ENCODE results near the gene SEL1L. TPM values are rescaled to one million over a fixed set of nuclear protein-coding genes. Genes with fewer than 3 reads are reported as not detected.
A peak's percentile ranks its signal among the peaks of the same experiment; 100 is the strongest.

SEL1L gene
- total RNA-seq, 3 donors from 2014 or later, result 55.7 to 72.6 (median 63.1) TPM

GRCh38 chr14:81454572-81455218, 79.0 kb downstream of the SEL1L start:
- Mint-ChIP-seq H3K27me3 (ENCODE audit: low read depth) (peaks cover 14% of the 10 kb centered on the region), H3K9me3 (no peaks in the 10 kb centered on the region), H3K4me3 (no peak overlapping the region), H3K4me1 (ENCODE audit: low read depth) (peaks cover 2% of the 10 kb centered on the region), H3K36me3 (ENCODE audit: insufficient read depth) (no peaks in the 10 kb centered on the region)
- DNase-seq (no peak), ATAC-seq (no peak)

- Mint-ChIP-seq H3K9me3 (no peaks in the 10 kb centered on the region), H3K4me1 (ENCODE audit: low read depth) (peaks cover 2% of the 10 kb centered on the region), H3K36me3 (ENCODE audit: insufficient read depth) (no peaks in the 10 kb centered on the region), H3K4me3 (no peak overlapping the region), H3K27me3 (ENCODE audit: low read depth) (peaks cover 21% of the 10 kb centered on the region)
- DNase-seq, result peak; percentile 29
- ATAC-seq, result peak; percentile 72 to 78
Measured at GRCh38 chr14:81453166-81453766, 80.4 kb downstream of the SEL1L start.

GRCh38 chr14:81452341-81453133, 81.1 kb downstream of the SEL1L start:
- Mint-ChIP-seq H3K9me3 (no peaks in the 10 kb centered on the region), H3K4me3 (no peak overlapping the region), H3K27me3 (ENCODE audit: low read depth) (peaks cover 21% of the 10 kb centered on the region), H3K4me1 (ENCODE audit: low read depth) (peaks cover 2% of the 10 kb centered on the region), H3K36me3 (ENCODE audit: insufficient read depth) (no peaks in the 10 kb centered on the region)
- ATAC-seq, result peak; percentile 25 to 28
- DNase-seq, result no peak

DNA sequence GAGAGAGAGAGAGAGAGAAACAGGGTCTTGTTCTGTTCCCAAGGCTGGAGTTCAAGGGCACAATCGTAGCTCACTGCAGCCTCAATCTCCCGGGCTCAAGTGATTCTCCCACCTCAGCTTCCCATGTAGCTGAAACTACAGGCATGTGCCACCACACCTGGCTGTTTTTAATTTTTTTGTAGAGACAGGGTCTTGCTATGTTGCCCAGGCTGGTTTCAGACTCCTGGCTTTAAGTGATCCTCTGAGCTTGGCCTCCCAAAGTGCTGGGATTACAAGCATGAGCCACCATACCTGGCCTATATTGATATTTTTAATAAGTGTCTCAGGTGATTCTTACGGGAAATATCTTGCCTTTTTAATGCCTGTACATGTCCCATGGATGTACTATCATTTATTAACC, 82.7 kb downstream of the SEL1L start:
- ATAC-seq, result no peak
- H3K9me3 Mint-ChIP-seq, result no peaks in the 10 kb centered on the region
- no peak overlapping the region for H3K4me3 Mint-ChIP-seq

GRCh38 chr14:81450100-81450531, 83.5 kb downstream of the SEL1L start:
- Mint-ChIP-seq H3K4me1 (ENCODE audit: low read depth) (peaks cover 2% of the 10 kb centered on the region), H3K4me3 (no peak overlapping the region), H3K27me3 (ENCODE audit: low read depth) (peaks cover 18% of the 10 kb centered on the region), H3K9me3 (no peaks in the 10 kb centered on the region), H3K36me3 (ENCODE audit: insufficient read depth) (no peaks in the 10 kb centered on the region)
- ATAC-seq (no peak), DNase-seq (no peak)

More for the DNA sequence above, 82.7 kb downstream of the SEL1L start:
- no peaks in the 10 kb centered on the region for H3K36me3 Mint-ChIP-seq (ENCODE audit: insufficient read depth)
- no peak for DNase-seq
- peaks cover 2% of the 10 kb centered on the region for H3K4me1 Mint-ChIP-seq (ENCODE audit: low read depth)
- peaks cover 18% of the 10 kb centered on the region for H3K27me3 Mint-ChIP-seq (ENCODE audit: low read depth)

- H3K4me3 Mint-ChIP-seq, result no peak overlapping the region
- peaks cover 2% of the 10 kb centered on the region for H3K4me1 Mint-ChIP-seq (ENCODE audit: low read depth)
- ATAC-seq, result no peak
- DNase-seq, result no peak
- H3K36me3 Mint-ChIP-seq (ENCODE audit: insufficient read depth), result no peaks in the 10 kb centered on the region
- H3K27me3 Mint-ChIP-seq (ENCODE audit: low read depth), result peaks cover 17% of the 10 kb centered on the region
- no peaks in the 10 kb centered on the region for H3K9me3 Mint-ChIP-seq
Measured at GRCh38 chr14:81449576-81449975, 84.1 kb downstream of the SEL1L start.

- Mint-ChIP-seq H3K9me3 (no peaks in the 10 kb centered on the region), H3K36me3 (ENCODE audit: insufficient read depth) (no peaks in the 10 kb centered on the region), H3K4me3 (no peak overlapping the region), H3K27me3 (ENCODE audit: low read depth) (peaks cover 21% of the 10 kb centered on the region), H3K4me1 (ENCODE audit: low read depth) (peaks cover 2% of the 10 kb centered on the region)
- ATAC-seq (no peak), DNase-seq (no peak)
Measured at GRCh38 chr14:81449114-81449513, 84.5 kb downstream of the SEL1L start.

DNA sequence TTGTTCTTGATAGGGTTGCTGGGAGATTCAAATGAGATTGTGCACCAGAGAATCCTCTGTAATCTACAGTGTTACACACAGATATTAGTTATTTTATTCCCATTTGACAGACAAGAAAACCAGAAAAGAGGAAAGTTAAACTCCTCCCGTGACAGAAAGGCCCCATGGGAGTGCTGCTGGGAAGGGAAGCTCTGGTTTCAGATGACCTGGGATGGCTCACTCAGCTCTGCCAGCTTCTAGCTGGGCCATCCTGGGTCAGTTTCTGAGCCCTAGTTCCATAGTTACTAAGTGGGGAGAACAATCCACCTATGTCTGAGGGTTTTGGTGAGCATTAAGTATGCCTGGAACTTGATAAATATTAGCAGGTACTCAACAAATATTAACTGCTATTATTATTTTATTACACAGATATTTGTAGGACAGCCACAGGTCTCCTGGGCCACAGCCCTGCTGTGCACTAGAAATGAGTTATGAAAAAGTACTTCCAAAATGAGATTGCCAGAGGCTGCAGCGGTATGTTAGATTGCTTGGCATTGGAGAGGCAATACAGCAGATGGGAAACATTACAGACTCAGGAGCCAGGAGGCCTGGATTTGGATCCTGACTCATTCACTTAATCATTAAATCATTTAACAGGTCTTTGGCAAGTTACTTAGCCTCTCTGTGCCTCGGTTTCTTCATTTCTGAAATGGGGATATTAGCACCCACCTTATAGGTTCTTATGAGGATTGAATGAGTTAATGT, 86.5 kb downstream of the SEL1L start:
- Mint-ChIP-seq H3K27me3 (ENCODE audit: low read depth) (peaks cover 36% of the 10 kb centered on the region), H3K9me3 (no peaks in the 10 kb centered on the region), H3K36me3 (ENCODE audit: insufficient read depth) (no peaks in the 10 kb centered on the region), H3K4me1 (ENCODE audit: low read depth) (no peaks in the 10 kb centered on the region), H3K4me3 (no peak overlapping the region)
- no peak for ATAC-seq
- no peak for DNase-seq

DNA sequence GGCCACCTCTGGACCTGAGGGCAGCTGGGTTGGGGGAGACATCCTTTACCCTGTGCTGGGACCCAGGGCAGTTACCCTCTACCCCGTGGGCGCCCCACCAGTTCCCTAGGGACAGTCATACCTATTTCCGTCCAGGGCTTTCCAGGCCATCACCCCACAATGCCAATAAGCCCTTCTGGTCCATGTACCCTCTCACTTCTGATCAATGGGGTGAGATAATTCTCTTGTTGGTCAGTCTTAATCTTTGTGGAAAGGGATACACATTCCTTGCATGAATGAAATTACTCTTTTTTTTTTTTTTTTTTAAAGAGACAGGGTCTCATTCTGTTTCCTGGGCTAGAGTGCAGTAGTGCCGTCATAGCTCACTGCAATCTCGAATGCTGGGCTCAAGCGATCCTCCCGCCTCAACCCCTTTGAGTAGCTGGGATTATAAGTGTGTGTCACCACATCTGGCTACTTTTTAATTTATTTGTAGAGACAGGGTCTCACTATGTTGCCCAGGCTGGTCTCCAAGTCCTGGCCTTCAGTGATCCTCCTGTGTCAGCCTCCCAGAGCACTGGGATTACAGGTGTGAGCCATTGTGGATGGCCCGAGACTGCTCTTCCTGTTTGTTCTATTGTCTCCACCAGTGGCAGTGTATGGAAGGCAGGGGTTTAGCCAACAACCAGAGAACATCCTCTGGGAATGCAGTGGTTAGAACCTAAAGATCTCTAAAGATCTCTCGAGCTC, 87.2 kb downstream of the SEL1L start:
- DNase-seq (no peak), ATAC-seq (no peak)
- H3K27me3 Mint-ChIP-seq (ENCODE audit: low read depth), result peaks cover 41% of the 10 kb centered on the region
- H3K4me3 Mint-ChIP-seq, result no peak overlapping the region
- H3K9me3 Mint-ChIP-seq, result no peaks in the 10 kb centered on the region
- H3K36me3 Mint-ChIP-seq (ENCODE audit: insufficient read depth), result no peaks in the 10 kb centered on the region
- no peaks in the 10 kb centered on the region for H3K4me1 Mint-ChIP-seq (ENCODE audit: low read depth)

DNA sequence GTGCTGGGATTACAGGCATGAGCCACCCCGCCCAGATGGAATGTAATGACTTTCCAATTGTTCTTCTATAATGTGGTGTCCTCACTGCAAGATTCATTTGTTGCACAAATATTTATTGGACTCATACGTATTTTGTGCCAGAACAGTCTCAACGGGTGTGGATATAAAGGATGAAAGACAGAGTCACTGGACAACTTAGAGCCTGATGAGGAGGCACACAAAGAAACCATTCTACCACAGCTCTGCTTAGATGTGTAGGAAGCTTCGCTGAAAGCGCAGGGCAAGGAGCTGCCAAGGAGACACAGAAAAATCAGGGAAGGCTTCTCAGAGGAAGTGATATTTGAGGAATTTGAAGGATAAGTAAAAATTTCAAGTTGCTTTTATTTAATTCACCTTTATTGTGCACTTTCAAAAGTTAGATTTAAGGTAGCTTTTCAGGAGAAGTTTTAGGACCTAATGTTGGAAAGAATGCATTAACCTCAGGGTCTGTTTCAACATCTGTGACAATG, 92.0 kb downstream of the SEL1L start:
- no peak for DNase-seq
- ATAC-seq, result no peak
- Mint-ChIP-seq H3K36me3 (ENCODE audit: insufficient read depth) (no peaks in the 10 kb centered on the region), H3K4me3 (no peak overlapping the region), H3K27me3 (ENCODE audit: low read depth) (peaks cover 62% of the 10 kb centered on the region), H3K9me3 (no peaks in the 10 kb centered on the region), H3K4me1 (ENCODE audit: low read depth) (peaks cover 7% of the 10 kb centered on the region)

GRCh38 chr14:81440041-81440440, 93.6 kb downstream of the SEL1L start:
- no peak for ATAC-seq
- H3K4me3 Mint-ChIP-seq, result no peak overlapping the region
- no peaks in the 10 kb centered on the region for H3K9me3 Mint-ChIP-seq
- no peaks in the 10 kb centered on the region for H3K36me3 Mint-ChIP-seq (ENCODE audit: insufficient read depth)
- peaks cover 14% of the 10 kb centered on the region for H3K4me1 Mint-ChIP-seq (ENCODE audit: low read depth)
- H3K27me3 Mint-ChIP-seq (ENCODE audit: low read depth), result peaks cover 69% of the 10 kb centered on the region
- DNase-seq, result no peak

- peaks cover 14% of the 10 kb centered on the region for H3K4me1 Mint-ChIP-seq (ENCODE audit: low read depth)
- H3K36me3 Mint-ChIP-seq (ENCODE audit: insufficient read depth), result no peaks in the 10 kb centered on the region
- DNase-seq, result no peak
- ATAC-seq, result no peak
- H3K9me3 Mint-ChIP-seq, result no peaks in the 10 kb centered on the region
- peak overlapping the region; percentile 69 for H3K4me3 Mint-ChIP-seq
- peaks cover 75% of the 10 kb centered on the region for H3K27me3 Mint-ChIP-seq (ENCODE audit: low read depth)
Measured at GRCh38 chr14:81437244-81437643, 96.4 kb downstream of the SEL1L start.

DNA sequence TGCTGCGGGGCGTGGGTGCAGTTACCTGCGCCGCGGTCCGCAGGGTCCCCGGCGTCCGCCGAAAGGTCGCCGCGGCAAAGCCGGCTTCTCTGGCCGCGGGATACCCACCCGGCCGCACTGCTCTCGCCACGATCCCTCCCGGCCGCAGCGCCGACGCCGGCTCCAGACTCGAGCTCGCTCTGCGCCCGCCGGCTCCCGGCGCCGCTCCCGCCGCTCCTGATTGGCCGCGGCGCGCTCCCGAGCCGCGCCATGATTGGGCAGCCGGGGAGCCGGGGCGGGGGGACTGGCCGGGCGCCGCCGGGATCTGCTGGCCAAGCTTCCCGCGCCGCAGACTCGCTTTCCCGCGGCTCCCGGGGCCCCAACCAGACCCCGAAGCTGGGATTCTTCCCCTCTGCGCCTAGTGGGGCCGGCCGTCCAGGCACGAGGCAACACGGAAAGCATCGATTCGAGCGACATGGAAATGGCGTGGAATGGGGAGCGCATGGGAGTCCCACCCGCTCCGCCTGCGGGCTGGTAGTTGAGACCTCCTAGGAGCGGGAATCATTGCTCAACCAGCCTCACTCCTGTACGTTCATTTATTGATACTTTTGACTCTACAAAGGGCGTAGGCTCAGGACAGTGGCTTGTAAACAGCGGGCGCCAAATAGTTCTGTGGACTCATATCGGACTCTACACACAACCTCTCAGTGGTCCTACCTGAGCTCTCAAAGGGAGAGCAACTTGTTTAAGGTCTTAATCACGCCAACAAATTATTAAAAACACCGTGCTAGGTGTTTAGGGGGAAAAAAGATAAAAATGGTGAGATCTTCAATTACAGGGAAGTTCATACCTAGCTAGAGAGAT, 97.1 kb downstream of the SEL1L start:
- peaks cover 75% of the 10 kb centered on the region for H3K27me3 Mint-ChIP-seq (ENCODE audit: low read depth)
- DNase-seq, result peak; percentile 10

More for the DNA sequence above, 97.1 kb downstream of the SEL1L start:
- ATAC-seq, result peak; percentile 90
- H3K36me3 Mint-ChIP-seq (ENCODE audit: insufficient read depth), result no peaks in the 10 kb centered on the region
- peak overlapping the region; percentile 69 for H3K4me3 Mint-ChIP-seq
- no peaks in the 10 kb centered on the region for H3K9me3 Mint-ChIP-seq
- H3K4me1 Mint-ChIP-seq (ENCODE audit: low read depth), result peaks cover 14% of the 10 kb centered on the region
